ENCODE data around the gene LAMC1.

DNA sequence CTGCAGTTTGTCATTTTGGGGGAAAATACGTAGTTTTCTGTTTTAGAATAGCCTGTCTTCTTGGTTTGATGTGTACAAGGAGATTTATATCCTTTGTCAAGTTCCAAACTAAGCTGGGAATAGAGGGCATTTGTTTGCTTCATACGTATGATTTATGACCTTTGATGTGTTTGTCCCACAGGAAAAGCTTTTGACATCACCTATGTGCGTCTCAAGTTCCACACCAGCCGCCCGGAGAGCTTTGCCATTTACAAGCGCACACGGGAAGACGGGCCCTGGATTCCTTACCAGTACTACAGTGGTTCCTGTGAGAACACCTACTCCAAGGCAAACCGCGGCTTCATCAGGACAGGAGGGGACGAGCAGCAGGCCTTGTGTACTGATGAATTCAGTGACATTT lies 79.9 kb downstream of the LAMC1 start:
- no peak for TF ChIP-seq POLR2A (IDR thresholded peaks at IDR 0.05; ENCODE audit: low read length)
- no peak for TF ChIP-seq GATA1 (IDR thresholded peaks at IDR 0.05; ENCODE audit: low read depth, low read length)

Data from erythroblast (primary cell).